Natural killer cell (primary cell): ENCODE data around the gene PTPRN2. TPM values are rescaled to one million over a fixed set of nuclear protein-coding genes. Genes with fewer than 3 reads are reported as not detected.

Experiments
- ATAC-seq, 3 donors: fragments of 150-1000 bp in 2 of 3; fragments of 200-7000 bp in 1 of 3; cut with Tn5 transposase; 1 replicate in 1 of 3; 2 replicates in 2 of 3; pipeline ENCODE4 v1.10.0; 2021; ENCODE audit warnings: mild to moderate bottlenecking in 2 of 3, moderate library complexity in 2 of 3
- DNase-seq, 2 donors: peaks; one replicate each; pipeline versions ENCODE4 v3.0.0 to v3.0.0-alpha.2; 2013 to 2021; ENCODE audit warnings: mixed read lengths in 1 of 2
- H3K27ac ChIP-seq: one replicate; pipeline ENCODE4 v1.5.1; 2013; ENCODE audit warnings: mild to moderate bottlenecking, low read length
- H3K27me3 ChIP-seq: one replicate; pipeline ENCODE4 v1.6.1; 2013; ENCODE audit warnings: low read length; ENCODE audit not compliant: control insufficient read depth, insufficient read depth
- H3K36me3 ChIP-seq: one replicate; pipeline ENCODE4 v1.6.1; 2013; ENCODE audit warnings: low read length; ENCODE audit not compliant: control insufficient read depth, insufficient read depth
- H3K4me1 ChIP-seq: one replicate; pipeline ENCODE4 v1.6.1; 2013; ENCODE audit warnings: low read length; ENCODE audit not compliant: control insufficient read depth, insufficient read depth
- H3K4me3 ChIP-seq: one replicate; pipeline ENCODE4 v1.5.1; 2013; ENCODE audit warnings: low read length
- H3K9me3 ChIP-seq: one replicate; pipeline ENCODE4 v1.6.1; 2013; ENCODE audit warnings: low read length; ENCODE audit not compliant: control insufficient read depth, insufficient read depth
- H3K27ac Mint-ChIP-seq, 2 donors: one replicate each; pipeline ENCODE4 v1.8.0; 2022; ENCODE audit warnings: mild to moderate bottlenecking in 2 of 2, mixed read lengths in 2 of 2, moderate library complexity in 1 of 2
- H3K27me3 Mint-ChIP-seq, 2 donors: one replicate each; pipeline ENCODE4 v1.8.0; 2022; ENCODE audit warnings: low read depth in 2 of 2, mixed read lengths in 2 of 2
- H3K36me3 Mint-ChIP-seq: one replicate; pipeline ENCODE4 v1.8.0; 2022; ENCODE audit warnings: mixed read lengths
- H3K4me1 Mint-ChIP-seq, 2 donors: one replicate each; pipeline ENCODE4 v1.8.0; 2022; ENCODE audit warnings: mixed read lengths in 2 of 2
- H3K4me3 Mint-ChIP-seq: one replicate; pipeline ENCODE4 v1.8.0; 2022; ENCODE audit warnings: mild to moderate bottlenecking, moderate library complexity, mixed read lengths
- H3K9me3 Mint-ChIP-seq, 2 donors: one replicate each; pipeline ENCODE4 v1.8.0; 2022; ENCODE audit warnings: mixed read lengths in 2 of 2
- WGBS: methylation state at CpG from one replicate; pipeline ENCODE4 v1.1.7; 2013; ENCODE audit warnings: missing lambda C conversion rate; ENCODE audit not compliant: insufficient coverage; 5-methylcytosine and 5-hydroxymethylcytosine counted together
- intact Hi-C: fragments of 100-400 bp; cut with micrococcal nuclease; formaldehyde crosslinking; loops from one replicate; pipeline ENCODE4 v1.14.2; 2022
- total RNA-seq, 4 donors: library from RNA; stranded (reverse); fragments of 120-200 nt in 1 of 4; gene quantifications; one replicate each; pipeline versions ENCODE4 v1.2.3 to v1.2.4, GENCODE V29; 2013 to 2022
- TF ChIP-seq, protein P1 (sequence below): fragments of 200-600 bp; IDR thresholded peaks from one replicate; pipeline ENCODE4 v1.8.0; 2022; ENCODE audit warnings: antibody characterized with exemption

Gene PTPRN2
- total RNA-seq, 3 donors from 2014 or later (not counting 1 experiment from before 2014, with no cell fraction given), result 1.3 to 2.5 (median 1.9) TPM

GRCh38 chr7:158110034-158110590, 477.5 kb downstream of the PTPRN2 start:
- H3K4me1 Mint-ChIP-seq, result no peaks in the 10 kb centered on the region
- ATAC-seq (no peak), DNase-seq (no peak)
- WGBS, result 91% methylated on average over 15 of the region's 15 CpGs
- H3K36me3 Mint-ChIP-seq, result peaks cover 6% of the 10 kb centered on the region
- Histone ChIP-seq H3K4me3 (no peak overlapping the region), H3K9me3 (peaks cover 11% of the 10 kb centered on the region), H3K36me3 (no peaks in the 10 kb centered on the region), H3K27me3 (no peaks in the 10 kb centered on the region), H3K4me1 (no peaks in the 10 kb centered on the region), H3K27ac (no peak overlapping the region)
- peaks cover 11 to 18% of the 10 kb centered on the region in 2 donors for H3K9me3 Mint-ChIP-seq
- TF ChIP-seq, protein P1, sequence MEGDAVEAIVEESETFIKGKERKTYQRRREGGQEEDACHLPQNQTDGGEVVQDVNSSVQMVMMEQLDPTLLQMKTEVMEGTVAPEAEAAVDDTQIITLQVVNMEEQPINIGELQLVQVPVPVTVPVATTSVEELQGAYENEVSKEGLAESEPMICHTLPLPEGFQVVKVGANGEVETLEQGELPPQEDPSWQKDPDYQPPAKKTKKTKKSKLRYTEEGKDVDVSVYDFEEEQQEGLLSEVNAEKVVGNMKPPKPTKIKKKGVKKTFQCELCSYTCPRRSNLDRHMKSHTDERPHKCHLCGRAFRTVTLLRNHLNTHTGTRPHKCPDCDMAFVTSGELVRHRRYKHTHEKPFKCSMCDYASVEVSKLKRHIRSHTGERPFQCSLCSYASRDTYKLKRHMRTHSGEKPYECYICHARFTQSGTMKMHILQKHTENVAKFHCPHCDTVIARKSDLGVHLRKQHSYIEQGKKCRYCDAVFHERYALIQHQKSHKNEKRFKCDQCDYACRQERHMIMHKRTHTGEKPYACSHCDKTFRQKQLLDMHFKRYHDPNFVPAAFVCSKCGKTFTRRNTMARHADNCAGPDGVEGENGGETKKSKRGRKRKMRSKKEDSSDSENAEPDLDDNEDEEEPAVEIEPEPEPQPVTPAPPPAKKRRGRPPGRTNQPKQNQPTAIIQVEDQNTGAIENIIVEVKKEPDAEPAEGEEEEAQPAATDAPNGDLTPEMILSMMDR, result no peak
- intact Hi-C loops, result no loop called here
- H3K4me3 Mint-ChIP-seq, result no peak overlapping the region
- H3K27ac Mint-ChIP-seq, result no peak overlapping the region
- H3K27me3 Mint-ChIP-seq, result no peaks in the 10 kb centered on the region

GRCh38 chr7:158109364-158110033, 478.1 kb downstream of the PTPRN2 start:
- ATAC-seq (no peak), DNase-seq (no peak)
- H3K27ac Mint-ChIP-seq, result no peak overlapping the region
- Histone ChIP-seq H3K9me3 (peaks cover 5% of the 10 kb centered on the region), H3K27me3 (no peaks in the 10 kb centered on the region), H3K4me3 (no peak overlapping the region), H3K27ac (no peak overlapping the region), H3K36me3 (no peaks in the 10 kb centered on the region), H3K4me1 (no peaks in the 10 kb centered on the region)
- H3K36me3 Mint-ChIP-seq, result peaks cover 6% of the 10 kb centered on the region
- TF ChIP-seq, protein P1, result no peak
- 83% methylated on average over 12 of the region's 12 CpGs for WGBS
- intact Hi-C loops, result no loop called here
- no peaks in the 10 kb centered on the region for H3K4me1 Mint-ChIP-seq
- no peaks in the 10 kb centered on the region for H3K27me3 Mint-ChIP-seq
- peaks cover 11 to 16% of the 10 kb centered on the region in 2 donors for H3K9me3 Mint-ChIP-seq
- no peak overlapping the region for H3K4me3 Mint-ChIP-seq

GRCh38 chr7:158108646-158109293, 478.9 kb downstream of the PTPRN2 start:
- Histone ChIP-seq H3K36me3 (no peaks in the 10 kb centered on the region), H3K27me3 (no peaks in the 10 kb centered on the region), H3K27ac (no peak overlapping the region), H3K9me3 (peaks cover 3% of the 10 kb centered on the region), H3K4me1 (no peaks in the 10 kb centered on the region), H3K4me3 (no peak overlapping the region)
- ATAC-seq, result no peak
- Mint-ChIP-seq H3K27ac (no peak overlapping the region), H3K4me1 (no peaks in the 10 kb centered on the region), H3K4me3 (no peak overlapping the region), H3K9me3 (peaks cover 11 to 16% of the 10 kb centered on the region in 2 donors), H3K36me3 (peaks cover 6% of the 10 kb centered on the region), H3K27me3 (no peaks in the 10 kb centered on the region)
- WGBS, result 83% methylated on average over 4 of the region's 4 CpGs
- intact Hi-C loops, result no loop called here
- TF ChIP-seq, protein P1, result no peak
- no peak for DNase-seq
